Effector CD8-positive, alpha-beta T cell (primary cell): ENCODE results near the gene PCNX1.
A peak's percentile ranks its signal among the peaks of the same experiment; 100 is the strongest.

Experiments used
- DNase-seq: peaks from one replicate; lab custom pipeline; 2025; lab: John Stamatoyannopoulos, UW

PCNX1 gene

GRCh38 chr14:70957710-70958109 is 50.5 kb downstream of the PCNX1 start:
- no peak for DNase-seq

GRCh38 chr14:70962935-70963334 is 55.7 kb downstream of the PCNX1 start:
- no peak for DNase-seq

DNA sequence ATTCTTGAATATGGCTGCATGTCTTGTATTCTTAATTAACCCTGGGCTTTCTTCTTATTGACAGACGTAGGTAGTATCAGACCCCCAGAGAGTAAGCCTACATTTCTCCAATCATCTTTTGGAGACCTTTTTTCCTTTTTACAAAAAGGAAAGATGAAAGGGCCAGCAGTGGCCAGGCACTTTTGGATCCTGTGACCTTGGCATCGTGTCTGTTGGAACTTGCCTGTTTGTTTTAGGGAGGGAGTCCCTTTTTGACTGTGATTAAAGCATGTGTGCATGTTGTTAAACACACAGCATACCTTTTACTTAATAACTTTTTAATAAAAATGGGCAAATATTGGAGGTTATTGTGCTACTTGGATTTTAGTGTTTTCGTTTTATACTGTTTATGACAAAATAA is 57.2 kb downstream of the PCNX1 start:
- no peak for DNase-seq

GRCh38 chr14:70971560-70971959 is 64.3 kb downstream of the PCNX1 start:
- DNase-seq = no peak

DNA sequence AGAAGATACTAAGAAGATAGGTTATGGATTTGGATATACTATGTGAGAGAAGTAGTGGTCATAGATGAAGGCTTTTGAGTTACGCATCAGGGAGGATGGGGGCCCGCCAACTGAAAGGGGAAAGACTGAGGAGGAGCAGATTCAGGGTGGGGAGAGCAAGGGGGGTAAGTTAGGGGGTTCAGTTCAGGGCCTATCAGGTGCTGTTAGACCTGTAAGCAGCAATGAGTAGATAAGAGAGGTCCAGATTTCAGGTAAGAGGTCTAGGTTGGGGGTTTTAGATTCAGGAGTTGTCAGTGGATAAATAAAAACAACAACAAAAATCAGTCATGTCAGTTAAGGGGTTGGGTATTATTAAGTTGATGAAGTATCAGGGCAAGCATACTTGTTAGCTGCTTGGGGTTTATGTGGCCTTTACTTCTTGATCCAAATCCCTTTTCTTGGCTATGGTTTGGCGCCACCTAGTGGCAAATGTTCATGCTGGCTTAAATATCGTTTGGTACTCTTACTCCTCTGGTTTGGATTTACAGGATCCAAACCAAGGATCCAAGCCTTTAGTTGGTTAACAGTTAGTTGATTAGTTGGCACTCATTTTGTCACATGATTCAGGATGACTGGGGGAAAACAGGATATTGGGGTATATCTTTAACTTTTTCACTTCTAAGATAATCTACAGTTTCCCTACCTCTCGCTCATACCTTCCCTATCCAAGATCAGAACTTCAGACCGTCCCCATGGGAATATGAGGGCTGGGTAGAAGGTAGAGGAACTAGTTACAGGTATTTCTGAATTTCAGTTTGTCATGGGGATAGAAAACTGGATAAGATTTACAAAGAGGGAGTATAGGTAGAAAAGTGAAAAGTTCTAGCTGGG is 65.1 kb downstream of the PCNX1 start:
- peak; percentile 75 for DNase-seq

GRCh38 chr14:70976591-70976990 is 69.3 kb downstream of the PCNX1 start:
- DNase-seq = no peak

- DNase-seq = no peak
These were observed 74.0 kb downstream of the PCNX1 start for GRCh38 chr14:70981000-70981952.

DNA sequence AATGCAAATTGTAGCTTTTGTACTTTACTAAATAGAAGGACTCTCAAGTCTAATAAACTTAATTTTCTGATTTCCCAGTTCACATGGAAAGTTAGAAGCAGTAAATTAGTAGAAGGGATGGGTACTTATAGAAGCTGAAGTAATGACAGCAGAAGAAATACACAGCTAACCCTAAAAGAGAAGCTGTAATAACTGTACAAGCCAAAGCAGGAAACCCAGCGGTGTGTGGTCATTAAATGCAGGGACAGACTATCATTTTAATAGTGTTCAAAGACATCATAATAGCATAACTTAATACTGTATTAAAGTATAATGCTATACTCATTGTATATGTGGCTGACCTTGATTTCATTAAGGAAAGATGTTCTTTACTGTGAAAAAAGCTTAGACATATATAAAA is 74.9 kb downstream of the PCNX1 start:
- DNase-seq = no peak

GRCh38 chr14:70987041-70987440 is 79.8 kb downstream of the PCNX1 start:
- no peak for DNase-seq

DNA sequence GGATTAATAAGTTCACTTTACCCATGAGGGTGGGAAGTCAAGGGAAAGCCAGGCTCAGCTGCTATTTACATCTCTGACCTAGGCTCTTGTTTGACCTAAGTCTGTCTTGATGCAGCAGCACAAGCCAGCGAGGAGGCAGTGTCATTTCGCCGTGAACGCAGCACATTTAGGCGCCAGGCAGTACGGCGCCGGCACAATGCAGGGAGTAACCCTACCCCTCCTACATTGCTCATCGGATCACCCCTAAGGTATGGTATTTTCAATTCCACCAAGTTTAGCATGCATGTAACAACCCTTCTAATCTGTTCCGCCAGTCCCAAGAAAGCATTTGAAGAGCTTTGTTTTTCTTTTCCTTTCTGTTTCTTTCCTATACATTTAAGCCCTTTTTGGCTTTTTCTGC is 81.2 kb downstream of the PCNX1 start:
- DNase-seq = no peak

DNA sequence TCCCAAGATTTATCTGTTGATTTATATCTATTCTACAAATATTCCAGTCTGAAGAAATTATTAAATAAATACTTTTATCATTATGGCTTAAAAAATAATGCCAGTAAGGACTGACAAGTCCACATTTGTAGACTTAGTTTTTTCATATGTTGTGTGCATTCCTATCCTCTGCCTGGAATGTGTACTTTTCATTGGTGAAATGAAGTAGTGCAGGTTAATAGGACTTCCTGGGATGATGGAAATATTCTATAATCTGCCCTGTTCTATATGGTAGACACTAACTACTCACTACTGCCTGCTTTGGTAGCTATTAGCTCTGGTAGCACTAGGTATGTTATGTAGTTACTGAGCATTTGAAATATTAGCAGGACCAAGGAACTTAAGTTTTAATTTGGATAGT is 86.7 kb downstream of the PCNX1 start:
- no peak for DNase-seq

DNA sequence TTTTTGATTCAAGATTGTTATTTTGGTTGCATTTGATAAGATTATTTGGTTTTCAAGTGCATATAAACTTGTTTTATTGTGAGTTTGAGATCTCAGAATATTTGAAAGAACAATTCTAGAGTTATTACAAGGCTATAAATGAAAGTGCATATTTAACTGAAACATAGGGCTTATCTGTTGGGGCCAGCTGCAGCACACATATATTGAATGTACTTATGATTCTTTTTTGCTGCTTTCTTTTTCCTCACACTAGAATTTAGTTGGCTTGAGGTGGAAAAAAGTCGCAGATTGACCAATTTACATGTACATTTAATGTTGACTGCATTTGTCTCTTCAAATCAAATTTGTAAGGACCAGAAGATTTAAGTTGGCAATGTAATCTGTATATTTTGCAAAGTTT is 88.0 kb downstream of the PCNX1 start:
- DNase-seq = no peak

- DNase-seq = no peak
These were observed 88.4 kb downstream of the PCNX1 start for GRCh38 chr14:70995671-70996070.

- no peak for DNase-seq
These were observed 91.9 kb downstream of the PCNX1 start for GRCh38 chr14:70999117-70999516.

GRCh38 chr14:71000091-71000490 is 92.8 kb downstream of the PCNX1 start:
- DNase-seq = no peak

GRCh38 chr14:71001742-71002141 is 94.5 kb downstream of the PCNX1 start:
- no peak for DNase-seq

- no peak for DNase-seq
These were observed 95.9 kb downstream of the PCNX1 start for GRCh38 chr14:71003156-71003555.

DNA sequence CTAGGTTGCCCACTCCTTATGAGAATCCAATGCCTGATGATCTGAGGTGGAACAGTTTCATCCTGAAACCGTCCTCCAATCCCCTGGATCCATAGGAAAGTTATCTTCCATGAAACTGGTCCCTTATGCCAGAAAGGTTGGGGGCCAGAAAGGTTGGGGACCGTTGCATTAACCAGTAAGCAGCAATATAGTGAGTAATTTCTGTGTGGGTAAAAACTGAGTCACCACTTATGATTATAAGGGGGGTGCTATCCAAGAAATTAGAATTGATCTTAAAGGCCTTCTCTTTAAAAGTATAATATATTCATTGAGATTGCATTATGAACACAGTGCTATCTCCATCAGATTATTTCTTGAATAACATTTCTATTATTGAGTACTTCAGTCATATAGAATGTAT is 97.2 kb downstream of the PCNX1 start:
- no peak for DNase-seq

DNA sequence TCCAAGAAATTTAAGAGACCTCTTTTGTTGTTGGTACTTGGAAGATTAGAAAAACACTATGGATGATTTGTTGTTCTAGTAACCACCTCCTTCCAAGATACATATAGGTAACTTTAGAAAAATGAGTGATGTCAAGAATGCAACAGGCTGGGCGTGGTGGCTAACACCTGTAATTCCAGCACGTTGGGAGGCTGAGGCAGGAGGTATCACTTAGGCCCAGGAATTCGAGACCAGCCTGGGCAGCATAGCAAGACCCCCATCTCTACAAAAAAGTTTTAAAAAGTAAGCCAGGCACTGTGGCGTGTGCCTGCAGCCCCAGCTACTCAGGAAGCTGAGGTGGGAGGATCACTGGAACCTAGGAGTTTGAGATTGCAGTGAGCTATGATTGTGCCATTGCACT is 97.8 kb downstream of the PCNX1 start:
- DNase-seq = no peak

- no peak for DNase-seq
These were observed 98.9 kb downstream of the PCNX1 start for GRCh38 chr14:71006200-71006563.

DNA sequence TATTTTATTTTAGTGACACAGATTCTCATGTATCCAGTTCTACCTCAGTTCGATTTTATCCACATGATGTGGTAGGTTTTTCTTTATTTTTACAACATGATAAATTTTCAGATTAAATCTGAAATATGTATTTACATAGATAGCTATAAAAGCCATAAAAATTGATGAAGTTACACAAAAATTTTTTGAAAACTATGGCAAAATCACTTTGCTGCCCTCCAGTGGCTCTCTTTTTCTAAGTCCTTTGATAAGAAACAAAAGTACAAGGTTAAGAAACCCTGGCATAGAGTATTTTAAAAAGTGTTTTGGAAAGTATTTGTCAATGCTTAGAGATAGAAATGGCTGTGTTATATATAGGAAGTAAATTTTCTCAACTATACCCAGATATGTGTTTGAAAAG is 104.2 kb downstream of the PCNX1 start:
- no peak for DNase-seq

GRCh38 chr14:71012888-71013287 is 105.6 kb downstream of the PCNX1 start:
- DNase-seq = no peak
